WI38 (cell line): ENCODE results near the gene CPXCR1.
"Not testable (repeated sequence)": the region's sequence is repeated elsewhere in the genome, so short reads cannot be mapped to it uniquely, and the experiment has no call there.

Source experiments
- H3K4me3 ChIP-seq: 2 replicates; pipeline ENCODE4 v1.5.1; 2011; ENCODE audit warnings: low read depth, mild to moderate bottlenecking, control low read depth, low read length
- TF ChIP-seq, protein P1 (sequence below): IDR thresholded peaks from 2 replicates; pipeline ENCODE4 v1.5.1; 2012; ENCODE audit warnings: low read depth, mild to moderate bottlenecking, control low read depth, low read length

Gene CPXCR1

DNA sequence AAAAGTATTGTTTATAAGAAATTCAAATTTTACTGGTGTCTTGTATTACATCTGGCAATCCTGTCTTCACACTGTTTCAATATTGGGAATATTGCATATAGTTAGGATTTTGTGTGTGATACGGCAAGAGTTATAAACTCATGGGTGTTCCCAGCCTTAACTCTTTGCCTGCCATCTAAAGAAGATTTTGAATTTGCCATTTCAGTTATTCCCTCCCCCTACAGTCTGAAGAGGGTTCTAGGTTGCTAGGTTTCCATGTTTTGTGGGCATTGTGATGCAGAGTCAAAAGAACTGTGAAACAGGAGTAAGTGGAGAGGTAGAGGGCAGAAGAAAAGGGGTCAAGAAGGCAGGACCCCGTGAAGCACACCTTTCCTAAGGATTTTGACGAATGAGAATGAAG is at the start of gene CPXCR1:
Gene CPXCR1, plus strand, starts transcription at position 301 of the 400 bp plus-strand sequence. CDS start 6,190 bp downstream, outside the sequence.
- no peak within 1 kb of the TSS for H3K4me3 ChIP-seq
- TF ChIP-seq, protein P1, sequence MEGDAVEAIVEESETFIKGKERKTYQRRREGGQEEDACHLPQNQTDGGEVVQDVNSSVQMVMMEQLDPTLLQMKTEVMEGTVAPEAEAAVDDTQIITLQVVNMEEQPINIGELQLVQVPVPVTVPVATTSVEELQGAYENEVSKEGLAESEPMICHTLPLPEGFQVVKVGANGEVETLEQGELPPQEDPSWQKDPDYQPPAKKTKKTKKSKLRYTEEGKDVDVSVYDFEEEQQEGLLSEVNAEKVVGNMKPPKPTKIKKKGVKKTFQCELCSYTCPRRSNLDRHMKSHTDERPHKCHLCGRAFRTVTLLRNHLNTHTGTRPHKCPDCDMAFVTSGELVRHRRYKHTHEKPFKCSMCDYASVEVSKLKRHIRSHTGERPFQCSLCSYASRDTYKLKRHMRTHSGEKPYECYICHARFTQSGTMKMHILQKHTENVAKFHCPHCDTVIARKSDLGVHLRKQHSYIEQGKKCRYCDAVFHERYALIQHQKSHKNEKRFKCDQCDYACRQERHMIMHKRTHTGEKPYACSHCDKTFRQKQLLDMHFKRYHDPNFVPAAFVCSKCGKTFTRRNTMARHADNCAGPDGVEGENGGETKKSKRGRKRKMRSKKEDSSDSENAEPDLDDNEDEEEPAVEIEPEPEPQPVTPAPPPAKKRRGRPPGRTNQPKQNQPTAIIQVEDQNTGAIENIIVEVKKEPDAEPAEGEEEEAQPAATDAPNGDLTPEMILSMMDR, result no peak

DNA sequence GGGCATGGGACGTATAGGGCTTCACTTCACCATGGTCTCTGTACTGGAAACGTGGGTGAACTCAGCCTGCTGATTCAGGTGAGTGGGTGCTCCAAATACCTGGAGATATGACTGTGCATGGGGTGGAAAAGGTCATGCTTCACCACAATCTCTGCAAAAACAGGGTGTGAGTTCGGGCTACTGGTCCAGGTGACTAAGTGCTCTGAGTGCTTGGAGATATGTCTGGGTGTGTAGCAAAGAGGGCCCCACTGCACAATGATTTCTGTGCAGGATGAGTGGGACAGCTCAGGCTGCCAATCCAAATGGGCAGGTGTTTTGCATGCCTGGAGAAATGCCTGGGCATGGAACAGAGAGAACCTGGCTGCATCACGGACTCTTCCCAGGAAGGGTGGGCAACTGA is 11.2 kb upstream of the CPXCR1 start:
- H3K4me3 ChIP-seq, result no peak overlapping the region
- TF ChIP-seq, protein P1, result no peak

DNA sequence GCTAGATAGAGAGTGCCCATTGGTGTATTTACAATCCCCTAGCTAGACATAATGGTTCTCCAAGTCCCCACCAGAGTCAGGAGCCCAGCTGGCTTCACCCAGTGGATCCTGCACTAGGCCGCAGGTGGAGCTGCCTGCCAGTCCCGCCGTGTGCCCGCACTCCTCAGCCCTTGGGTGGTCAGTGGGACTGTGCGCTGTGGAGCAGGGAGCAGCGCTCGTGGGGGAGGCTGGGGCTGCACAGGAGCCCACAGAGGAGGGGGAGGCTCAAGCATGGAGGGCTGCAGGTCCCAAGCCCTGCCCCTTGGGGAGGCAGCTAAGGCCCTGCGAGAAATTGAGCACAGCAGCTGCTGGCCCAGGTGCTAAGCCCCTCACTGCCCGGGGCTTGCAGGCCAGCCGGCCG is 810 bp upstream of the CPXCR1 start:
- not testable (repeated sequence) for H3K4me3 ChIP-seq

DNA sequence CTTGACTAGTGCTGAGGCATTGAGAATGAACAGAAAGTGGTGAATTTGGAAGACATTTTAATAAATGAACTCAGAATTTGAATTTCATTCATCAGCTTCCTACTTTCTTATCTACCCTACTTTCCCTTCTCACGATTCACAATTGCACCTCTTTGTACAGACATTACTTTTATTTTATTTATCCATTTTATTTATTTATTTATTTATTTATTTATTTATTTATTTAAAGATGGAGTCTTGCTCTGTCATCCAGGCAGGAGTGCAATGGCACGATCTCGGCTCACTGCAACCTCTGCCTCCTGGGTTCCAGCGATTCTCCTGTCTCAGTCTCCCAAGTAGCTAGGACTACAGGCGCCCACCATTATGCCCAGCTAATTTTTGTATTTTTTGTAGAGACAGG is 5.3 kb downstream of the CPXCR1 start:
- H3K4me3 ChIP-seq, result not testable (repeated sequence)

DNA sequence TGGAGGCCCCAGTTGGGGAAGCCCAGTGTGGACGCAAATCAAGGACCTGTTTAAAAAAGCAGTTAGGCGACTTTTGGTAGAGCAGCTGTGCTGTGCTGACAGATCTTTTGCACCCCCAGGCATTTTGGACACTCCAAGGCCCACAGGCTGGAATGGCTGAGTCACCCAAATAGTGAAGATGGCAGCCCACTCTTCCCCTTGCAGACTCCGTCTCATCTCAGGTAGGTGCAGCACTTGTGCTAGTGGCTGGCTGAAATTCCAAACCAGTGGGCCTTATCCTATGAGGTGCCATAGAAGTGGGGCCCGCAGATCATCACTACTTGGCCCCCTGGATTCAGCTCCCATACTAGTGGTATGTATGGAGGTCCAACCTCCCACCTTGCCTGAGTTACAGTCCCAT is 42.8 kb downstream of the CPXCR1 start:
- TF ChIP-seq, protein P1, result no peak
- no peak overlapping the region for H3K4me3 ChIP-seq
